ENCODE measurements around the gene YTHDF2.
A peak's percentile ranks its signal among the peaks of the same experiment; 100 is the strongest.
"Not testable (repeated sequence)": the region's sequence is repeated elsewhere in the genome, so short reads cannot be mapped to it uniquely, and the experiment has no call there.

YTHDF2 gene

GRCh38 chr1:28720376-28720775 is 16.4 kb upstream of the YTHDF2 start:
- no peak for DNase-seq (ENCODE audit: low read depth)
- no peak overlapping the region for H3K4me3 ChIP-seq (ENCODE audit: low read depth, low read length)
- no peak for TF ChIP-seq CTCF (IDR thresholded peaks at IDR 0.05; ENCODE audit: low read depth, low read length, missing control alignments)

GRCh38 chr1:28721927-28722326 is 14.8 kb upstream of the YTHDF2 start:
- DNase-seq (ENCODE audit: low read depth); H3K4me3 ChIP-seq (ENCODE audit: low read depth, low read length): not testable (repeated sequence)

- not testable (repeated sequence) for H3K4me3 ChIP-seq (ENCODE audit: low read depth, low read length); DNase-seq (ENCODE audit: low read depth)
These were observed 11.4 kb upstream of the YTHDF2 start for GRCh38 chr1:28725365-28725764.

GRCh38 chr1:28735961-28736449 is 735 bp upstream of the YTHDF2 start:
- no peak for DNase-seq (ENCODE audit: low read depth)
- H3K4me3 ChIP-seq (ENCODE audit: low read depth, low read length): peak overlapping the region; percentile 56
- TF ChIP-seq CTCF (IDR thresholded peaks at IDR 0.05; ENCODE audit: low read depth, low read length, missing control alignments): no peak

GRCh38 chr1:28737307-28738132 is 780 bp downstream of the YTHDF2 start:
- DNase-seq (ENCODE audit: low read depth): no peak
- TF ChIP-seq CTCF (IDR thresholded peaks at IDR 0.05; ENCODE audit: low read depth, low read length, missing control alignments): no peak
- peak overlapping the region; percentile 75 for H3K4me3 ChIP-seq (ENCODE audit: low read depth, low read length)

GRCh38 chr1:28740118-28740517 is 3.4 kb downstream of the YTHDF2 start:
- TF ChIP-seq CTCF (IDR thresholded peaks at IDR 0.05; ENCODE audit: low read depth, low read length, missing control alignments): no peak
- no peak for DNase-seq (ENCODE audit: low read depth)
- H3K4me3 ChIP-seq (ENCODE audit: low read depth, low read length): no peak overlapping the region

- H3K4me3 ChIP-seq (ENCODE audit: low read depth, low read length): no peak overlapping the region
- DNase-seq (ENCODE audit: low read depth): no peak
- TF ChIP-seq CTCF (IDR thresholded peaks at IDR 0.05; ENCODE audit: low read depth, low read length, missing control alignments): no peak
These were observed 7.4 kb downstream of the YTHDF2 start for GRCh38 chr1:28744184-28744583.

- DNase-seq (ENCODE audit: low read depth): no peak
- no peak for TF ChIP-seq CTCF (IDR thresholded peaks at IDR 0.05; ENCODE audit: low read depth, low read length, missing control alignments)
- H3K4me3 ChIP-seq (ENCODE audit: low read depth, low read length): no peak overlapping the region
These were observed 9.0 kb downstream of the YTHDF2 start for GRCh38 chr1:28745653-28746173.
